K562 (cell line): ENCODE data around the gene PTPRZ1. TPM values are rescaled to one million over a fixed set of nuclear protein-coding genes. Genes with fewer than 3 reads are reported as not detected.

Experiments used
- ATAC-seq: fragments of 200-7000 bp; cut with Tn5 transposase; 3 replicates; pipeline ENCODE4 v1.9.1; 2020; ENCODE audit warnings: moderate library complexity
- BruUV-seq: library from RNA; stranded (reverse); fragments of 400-500 nt; replicated peaks from 2 replicates; lab custom pipeline; 2021; lab: Mats Ljungman, UMichigan
- CTCF ChIA-PET: fragments of 300-600 bp; formaldehyde crosslinking; extraction: SDS; loops from one replicate; lab custom pipeline; 2021; ENCODE audit warnings: low intra/inter-chr PET ratio; lab: Yijun Ruan, JAX
- POLR2A ChIA-PET: fragments of 300-600, 350-650 bp; sonication (Branson Sonifier 250); formaldehyde crosslinking; extraction: SDS; loops from one replicate; lab custom pipeline; 2021; ENCODE audit warnings: antibody characterized with exemption, inconsistent platforms; lab: Yijun Ruan, JAX
- DNase-seq, 4 experiments: peaks; one replicate each; pipeline versions ENCODE4 v3.0.0 to v3.0.0-alpha.2; 2011 to 2018; ENCODE audit warnings: low spot score in 3 of 4, mixed read lengths in 3 of 4; ENCODE audit errors: extremely low read depth in 1 of 4
- FAIRE-seq: peaks from 2 replicates; lab custom pipeline; 2011; peaks lifted over from hg19 to GRCh38; lab: Jason Lieb, UNC
- H2AFZ ChIP-seq: 2 replicates; pipeline ENCODE4 v1.6.0; 2011; ENCODE audit warnings: low read depth, low read length, control low read depth, inconsistent platforms
- H3K27ac ChIP-seq: fragments of 200-600 bp; 3 replicates; pipeline ENCODE4 v1.8.0; 2011; ENCODE audit warnings: low read depth, mild to moderate bottlenecking, control low read depth, inconsistent platforms, low read length, moderate library complexity, mixed read lengths; ENCODE audit errors: extremely low read depth
- H3K27me3 ChIP-seq, 2 experiments: fragments of 300-600 bp in 1 of 2; 2 replicates in 1 of 2; 3 replicates in 1 of 2; pipeline versions ENCODE4 v1.6.0 to v1.8.0; 2011; ENCODE audit warnings: inconsistent platforms in 2 of 2, low read length in 2 of 2, mild to moderate bottlenecking in 1 of 2, mixed read lengths in 1 of 2, moderate library complexity in 1 of 2; ENCODE audit not compliant: control insufficient read depth in 2 of 2, insufficient read depth in 2 of 2
- H3K36me3 ChIP-seq: fragments of 300-600 bp; 3 replicates; pipeline ENCODE4 v1.8.0; 2011; ENCODE audit warnings: mild to moderate bottlenecking, low read length, inconsistent platforms; ENCODE audit not compliant: control insufficient read depth, insufficient read depth
- H3K4me1 ChIP-seq, 2 experiments: fragments of 200-600 bp in 1 of 2; replicated peaks in 1 of 2; 2 replicates in 1 of 2; 3 replicates in 1 of 2; pipeline versions ENCODE4 v1.5.1 to v1.8.0; 2011; ENCODE audit warnings: inconsistent platforms in 2 of 2, low read length in 2 of 2, mild to moderate bottlenecking in 1 of 2, mixed read lengths in 1 of 2, moderate library complexity in 1 of 2; ENCODE audit not compliant: control insufficient read depth in 2 of 2, insufficient read depth in 2 of 2
- H3K4me2 ChIP-seq: 2 replicates; pipeline ENCODE4 v1.6.1; 2011; ENCODE audit warnings: low read length, control low read depth, inconsistent platforms, mixed read lengths; ENCODE audit not compliant: insufficient read depth
- H3K4me3 ChIP-seq: fragments of 200-600 bp; sonication (generic), shearing (Covaris generic); 2 replicates; pipeline ENCODE4 v1.5.1; 2016; ENCODE audit warnings: control low read depth, inconsistent platforms
- H3K79me2 ChIP-seq: fragments of 200-600 bp; 3 replicates; pipeline ENCODE4 v1.8.0; 2011; ENCODE audit warnings: low read length, inconsistent platforms; ENCODE audit not compliant: control insufficient read depth, insufficient read depth
- H3K9ac ChIP-seq, 2 experiments: 2 replicates each; pipeline versions ENCODE4 v1.6.0 to v1.6.1; 2011; ENCODE audit warnings: low read depth in 2 of 2, low read length in 2 of 2, control low read depth in 1 of 2, inconsistent platforms in 1 of 2, mild to moderate bottlenecking in 1 of 2, mixed read lengths in 1 of 2; ENCODE audit not compliant: insufficient read depth in 1 of 2
- H3K9me1 ChIP-seq: one replicate; pipeline ENCODE4 v1.6.0; 2011; ENCODE audit warnings: inconsistent platforms, mild to moderate bottlenecking, low read length, moderate library complexity; ENCODE audit not compliant: control insufficient read depth, insufficient read depth
- H3K9me3 ChIP-seq: replicated peaks from 2 replicates; pipeline ENCODE4 v1.5.1; 2011; ENCODE audit warnings: low read depth, low read length, inconsistent platforms; ENCODE audit not compliant: control insufficient read depth, insufficient read depth
- H4K20me1 ChIP-seq: replicated peaks from 2 replicates; pipeline ENCODE4 v1.6.1; 2011; ENCODE audit warnings: low read length, inconsistent platforms, mixed read lengths; ENCODE audit not compliant: control insufficient read depth, insufficient read depth
- CBFA2T2 ChIP-seq: fragments of 450-650 bp; conservative IDR thresholded peaks from 2 replicates; pipeline ENCODE4 v1.6.1; 2017; ENCODE audit warnings: mild to moderate bottlenecking
- CEBPB ChIP-seq: fragments of 450-650 bp; IDR thresholded peaks from 2 replicates; pipeline ENCODE4 v1.6.1; 2016; ENCODE audit warnings: missing genetic modification characterization, missing compliant biosample characterization
- CEBPG ChIP-seq, 3 experiments: fragments of 200-800 bp in 1 of 3; sonication (Bioruptor generic) in 1 of 3; sonication (generic) in 1 of 3; formaldehyde crosslinking in 1 of 3; IDR thresholded peaks in 2 of 3; conservative IDR thresholded peaks in 1 of 3; 2 replicates each; pipeline versions ENCODE4 v1.6.1 to v1.8.0; 2016 to 2022; ENCODE audit warnings: missing compliant biosample characterization in 2 of 3, missing genetic modification characterization in 2 of 3, mild to moderate bottlenecking in 1 of 3, missing genetic modification reagents in 1 of 3
- EWSR1 ChIP-seq: fragments of 450-650 bp; IDR thresholded peaks from 2 replicates; pipeline ENCODE4 v1.6.1; 2018; ENCODE audit warnings: borderline replicate concordance, mild to moderate bottlenecking, low read depth, moderate library complexity; ENCODE audit not compliant: partially characterized antibody
- PPARD ChIP-seq: fragments of 250-450 bp; sonication (Bioruptor Pico); IDR thresholded peaks from 2 replicates; pipeline ENCODE4 v1.8.0; 2022; ENCODE audit warnings: inconsistent platforms, mild to moderate bottlenecking, moderate library complexity
- RB1 ChIP-seq: fragments of 450-650 bp; IDR thresholded peaks from 2 replicates; pipeline ENCODE4 v1.6.1; 2017; ENCODE audit warnings: low read depth, mild to moderate bottlenecking
- WGBS: fragments of 100-300 bp; shearing (Covaris generic); methylation state at CpG from one replicate; pipeline ENCODE4 v1.1.6; 2016; ENCODE audit warnings: low coverage, mixed read lengths; ENCODE audit not compliant: insufficient coverage; ENCODE audit errors: missing lambda C conversion rate; 5-methylcytosine and 5-hydroxymethylcytosine counted together
- in situ Hi-C: fragments of 300-500 bp; cut with MboI; formaldehyde crosslinking; loops from 4 replicates; pipeline ENCODE4 v1.15.0; 2018; ENCODE audit warnings: inconsistent platforms, mixed read lengths
- intact Hi-C: fragments of 100-400 bp; cut with micrococcal nuclease; formaldehyde crosslinking; loops from 2 replicates; pipeline ENCODE4 v1.14.2; 2022
- polyA plus RNA-seq, 8 experiments: library from polyadenylated mRNA; depleted of rRNA in 4 of 8; stranded (reverse) in 5 of 8; unstranded in 3 of 8; fragments of >200 nt; fragmentation: Nextera tagmentation in 2 of 8; fragmentation: Illumina TruSeq in 1 of 8; extraction: Ambion mirVana in 2 of 8; extraction: Trizol in 1 of 8; gene quantifications; 2 replicates each; pipeline versions ENCODE4 v1.2.1 to v1.2.3, GENCODE V29; 2011 to 2014; ENCODE audit warnings: inconsistent platforms in 1 of 8, missing spikeins in 1 of 8
- total RNA-seq, 7 experiments: library from RNA; depleted of rRNA in 6 of 7; stranded (reverse); fragments of >200 nt in 6 of 7; fragmentation: Illumina TruSeq in 2 of 7; extraction: Trizol in 2 of 7; gene quantifications; 2 replicates each; pipeline versions ENCODE4 v1.2.1 to v1.2.3, GENCODE V29; 2011 to 2021; ENCODE audit warnings: low replicate concordance in 1 of 7

The PTPRZ1 gene
- total and polyA plus RNA-seq, 9 of the 15 experiments (the other 6 are each of a cell fraction or from before 2014, with no cell fraction given) = 0.04 TPM; not detected in 7

DNA sequence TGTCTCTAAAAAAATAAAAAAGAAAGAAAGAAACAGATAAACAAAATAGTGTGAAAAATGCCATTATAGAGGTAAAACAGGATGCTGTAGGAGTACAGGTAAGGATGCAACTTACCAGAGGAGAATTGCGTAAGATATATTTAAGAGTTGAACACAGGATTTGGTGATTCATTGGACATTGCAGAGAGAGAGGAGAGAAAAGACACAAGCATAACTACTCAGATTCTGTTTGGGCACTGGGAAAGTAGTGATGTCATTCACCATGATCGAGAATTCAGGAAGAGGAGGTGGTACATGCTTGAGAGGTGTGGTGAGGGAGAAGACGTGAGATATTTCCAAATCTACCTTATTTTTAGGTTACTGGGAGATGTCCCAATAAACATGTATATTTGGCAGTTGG is 173.4 kb downstream of the PTPRZ1 start:
- Histone ChIP-seq H3K36me3 (no peaks in the 10 kb centered on the region), H3K4me2 (no peak overlapping the region), H3K79me2 (no peaks in the 10 kb centered on the region), H3K4me1 (no peaks in the 10 kb centered on the region), H4K20me1 (no peaks in the 10 kb centered on the region), H3K9me1 (no peaks in the 10 kb centered on the region), H3K27me3 (no peaks in the 10 kb centered on the region), H3K4me3 (no peak overlapping the region), H3K27ac (no peak overlapping the region), H3K9me3 (0 out of 2 replicates have a peak, but pooled peaks cover 2% of the 10 kb centered on the region), H3K9ac (no peak overlapping the region), H2AFZ (no peak overlapping the region)
- DNase-seq (no peak), FAIRE-seq (no peak), ATAC-seq (no peak)
- in situ Hi-C loops = no loop called here
- POLR2A ChIA-PET = interaction anchor here (0.6 kb wide), 1 partner anchor 9 kb away, joined by 3 read pairs; no protein-coding TSS in a partner anchor
- intact Hi-C loops = no loop called here
- CTCF ChIA-PET = no interaction called here
- BruUV-seq = no TSS peak
- 0% methylated on average over 3 of the region's 3 CpGs for WGBS
- TF ChIP-seq EWSR1 = no peak
- TF ChIP-seq CEBPB = peak; percentile 19; the same call in 1 of the 2 replicates
- TF ChIP-seq PPARD (CRISPR knock-in tag) = no peak
- no peak for TF ChIP-seq CBFA2T2
- TF ChIP-seq CEBPG (CRISPR knock-in tag; IDR thresholded peaks at IDR 0.05) = no peak
- TF ChIP-seq CEBPG (tag; conservative IDR thresholded peaks at IDR 0.05 in 1 of 2, IDR thresholded peaks at IDR 0.05 in 1 of 2) = peak in 1 of 2 experiments; percentile 44; a peak in 1 of 4 replicates
- no peak for TF ChIP-seq RB1
